GM19463 (cell line): ENCODE data around the gene THAP9.
"Not testable (repeated sequence)": the region's sequence is repeated elsewhere in the genome, so short reads cannot be mapped to it uniquely, and the experiment has no call there.

Experiments
- ATAC-seq: cut with Tn5 transposase; IDR thresholded peaks from one replicate; pipeline ENCODE4 v1.9.1; 2021; ENCODE audit warnings: mild to moderate bottlenecking, moderate library complexity; ENCODE audit not compliant: unreplicated experiment

Gene THAP9, protein sequence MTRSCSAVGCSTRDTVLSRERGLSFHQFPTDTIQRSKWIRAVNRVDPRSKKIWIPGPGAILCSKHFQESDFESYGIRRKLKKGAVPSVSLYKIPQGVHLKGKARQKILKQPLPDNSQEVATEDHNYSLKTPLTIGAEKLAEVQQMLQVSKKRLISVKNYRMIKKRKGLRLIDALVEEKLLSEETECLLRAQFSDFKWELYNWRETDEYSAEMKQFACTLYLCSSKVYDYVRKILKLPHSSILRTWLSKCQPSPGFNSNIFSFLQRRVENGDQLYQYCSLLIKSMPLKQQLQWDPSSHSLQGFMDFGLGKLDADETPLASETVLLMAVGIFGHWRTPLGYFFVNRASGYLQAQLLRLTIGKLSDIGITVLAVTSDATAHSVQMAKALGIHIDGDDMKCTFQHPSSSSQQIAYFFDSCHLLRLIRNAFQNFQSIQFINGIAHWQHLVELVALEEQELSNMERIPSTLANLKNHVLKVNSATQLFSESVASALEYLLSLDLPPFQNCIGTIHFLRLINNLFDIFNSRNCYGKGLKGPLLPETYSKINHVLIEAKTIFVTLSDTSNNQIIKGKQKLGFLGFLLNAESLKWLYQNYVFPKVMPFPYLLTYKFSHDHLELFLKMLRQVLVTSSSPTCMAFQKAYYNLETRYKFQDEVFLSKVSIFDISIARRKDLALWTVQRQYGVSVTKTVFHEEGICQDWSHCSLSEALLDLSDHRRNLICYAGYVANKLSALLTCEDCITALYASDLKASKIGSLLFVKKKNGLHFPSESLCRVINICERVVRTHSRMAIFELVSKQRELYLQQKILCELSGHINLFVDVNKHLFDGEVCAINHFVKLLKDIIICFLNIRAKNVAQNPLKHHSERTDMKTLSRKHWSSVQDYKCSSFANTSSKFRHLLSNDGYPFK

GRCh38 chr4:82900411-82901182 is at the start of gene THAP9:
Gene THAP9 (plus strand): TSS chr4:82900735. CDS start chr4:82900803, 68 bp downstream.
- peak; percentile 84 for ATAC-seq

DNA sequence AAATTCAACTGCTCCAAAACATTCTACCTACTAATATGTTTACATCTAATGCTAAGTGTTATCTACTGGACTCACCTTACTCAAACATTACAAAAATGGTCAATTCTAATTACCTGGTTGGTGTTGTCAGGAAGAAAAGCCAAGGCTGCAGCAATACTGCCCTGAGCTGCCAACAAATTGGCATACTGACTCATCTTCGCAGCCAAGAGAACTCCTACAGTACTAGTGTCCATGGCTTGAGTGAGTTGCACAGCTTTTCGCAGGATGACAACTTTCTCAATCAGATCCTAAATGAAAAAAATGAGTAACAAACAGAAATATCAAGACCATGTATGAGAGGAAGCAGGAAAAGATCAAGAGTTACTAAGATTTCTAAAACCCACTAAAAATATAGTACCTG is 49.2 kb upstream of the THAP9 start:
- ATAC-seq, result no peak

GRCh38 chr4:82851885-82852750 is 48.4 kb upstream of the THAP9 start:
- ATAC-seq, result no peak

DNA sequence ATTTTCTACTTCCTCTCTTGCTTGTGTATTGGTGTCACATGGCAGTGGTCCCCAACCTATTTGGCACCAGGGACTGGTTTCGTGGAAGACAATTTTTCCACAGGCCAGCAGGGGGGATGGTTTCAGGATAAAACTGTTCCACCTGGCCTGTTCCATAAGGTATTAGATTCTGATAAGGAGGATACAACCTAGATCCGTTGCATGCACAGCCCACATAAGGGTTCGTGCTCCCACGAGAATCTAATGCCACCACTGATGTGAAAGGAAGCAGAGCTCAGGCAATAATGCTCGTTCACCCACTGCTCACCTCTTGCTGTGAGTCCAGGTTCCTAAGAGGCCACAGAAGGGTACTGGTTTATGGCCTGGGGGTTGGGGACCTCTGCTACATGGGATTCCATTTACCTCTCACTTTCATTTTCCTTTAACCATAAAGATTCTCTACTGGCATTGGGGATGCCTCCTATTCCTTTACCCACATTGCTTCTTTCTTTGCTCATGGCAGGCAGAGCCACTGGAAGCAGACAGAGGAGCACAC is 47.7 kb upstream of the THAP9 start:
- no peak for ATAC-seq

DNA sequence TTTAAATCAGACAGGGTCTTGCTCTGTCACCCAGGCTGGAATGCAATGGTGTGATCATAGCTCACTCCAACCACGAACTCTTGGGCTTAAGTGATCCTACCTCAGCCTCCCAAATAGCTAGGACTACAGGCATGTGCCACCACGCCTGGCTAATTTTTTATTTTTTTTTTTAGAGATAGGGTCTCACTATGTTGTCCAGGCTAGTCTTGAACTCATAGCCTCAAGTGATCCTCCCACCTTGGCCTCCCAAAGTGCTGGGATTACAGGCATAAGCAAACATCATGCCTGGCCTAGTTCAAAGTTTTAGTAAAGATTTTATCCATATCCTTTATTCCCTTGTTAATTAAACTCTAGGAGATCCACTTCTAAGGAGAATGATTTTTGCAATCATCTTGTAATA is 40.0 kb upstream of the THAP9 start:
- ATAC-seq, result not testable (repeated sequence)

DNA sequence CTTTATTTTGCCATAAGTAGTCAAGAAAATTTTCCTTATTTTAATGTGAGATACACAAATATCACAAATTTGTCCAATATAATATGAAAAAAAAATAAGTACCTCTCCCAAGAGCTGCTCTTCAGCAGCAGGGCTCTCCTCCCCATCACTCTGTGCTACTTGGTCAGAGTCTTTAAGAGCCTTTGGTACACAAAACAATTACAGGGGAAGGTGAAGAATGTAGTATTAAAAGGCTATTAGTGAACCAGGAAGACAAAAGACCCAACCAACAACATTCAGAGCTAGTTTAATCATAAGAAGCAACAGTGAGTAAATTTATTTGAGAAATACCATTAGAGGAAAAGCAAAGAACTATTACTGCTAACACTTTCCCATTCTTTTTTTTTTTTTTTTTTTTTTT is 39.0 kb upstream of the THAP9 start:
- no peak for ATAC-seq

DNA sequence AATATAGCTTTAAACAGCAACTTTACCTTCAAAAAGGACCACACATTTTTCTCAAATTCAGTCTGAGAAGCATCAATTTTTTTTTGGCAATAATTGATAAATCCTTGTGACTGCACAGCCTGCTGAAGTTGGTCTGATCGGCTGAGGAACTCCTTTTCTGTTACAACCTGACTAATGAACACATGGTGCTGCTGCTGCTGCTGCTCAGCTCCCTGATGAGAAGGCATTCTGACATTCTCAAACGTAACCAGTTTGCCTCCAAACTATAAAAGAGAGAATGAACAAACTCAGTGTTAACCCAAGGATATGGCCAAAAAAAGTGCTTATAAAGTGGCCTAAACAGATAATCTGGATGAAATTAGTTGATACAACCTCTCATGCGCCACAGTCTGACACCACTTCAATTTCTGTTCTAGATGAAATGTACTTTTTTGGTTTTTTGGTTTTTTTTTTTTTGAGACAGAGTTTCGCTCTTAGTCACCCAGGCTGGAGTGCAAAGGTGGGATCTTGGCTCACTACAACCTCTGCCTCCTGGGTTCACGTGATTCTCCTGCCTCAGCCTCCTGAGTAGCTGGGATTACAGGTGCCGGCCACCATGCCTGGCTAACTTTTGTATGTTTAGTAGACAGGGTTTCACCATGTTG is 36.1 kb upstream of the THAP9 start:
- ATAC-seq, result no peak

- ATAC-seq, result no peak
These were observed 34.9 kb upstream of the THAP9 start for GRCh38 chr4:82865592-82865991.

GRCh38 chr4:82866033-82866432 is 34.5 kb upstream of the THAP9 start:
- not testable (repeated sequence) for ATAC-seq

- no peak for ATAC-seq
These were observed 33.7 kb upstream of the THAP9 start for GRCh38 chr4:82866706-82867385.

DNA sequence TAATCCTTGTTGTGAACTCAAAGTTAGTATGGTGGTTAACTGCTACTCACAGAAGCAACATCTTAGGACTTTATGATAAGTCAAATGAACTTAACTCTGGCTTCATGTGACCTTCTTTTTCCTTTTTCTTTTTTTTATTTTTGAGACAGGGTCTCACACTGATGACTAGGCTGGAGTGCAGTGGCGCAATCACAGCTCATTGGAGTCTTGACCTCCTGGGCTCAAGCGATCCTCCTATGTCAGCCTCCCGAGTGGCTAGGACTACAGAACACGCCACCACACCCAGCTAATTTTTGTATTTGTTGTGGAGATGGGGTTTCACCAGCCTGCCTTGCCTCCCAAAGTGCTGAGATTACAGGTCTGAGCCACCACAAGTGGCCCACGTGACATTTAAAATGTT is 32.0 kb upstream of the THAP9 start:
- no peak for ATAC-seq

- ATAC-seq, result no peak
These were observed 15.1 kb upstream of the THAP9 start for GRCh38 chr4:82885410-82885809.

GRCh38 chr4:82886147-82886942 is 14.2 kb upstream of the THAP9 start:
- no peak for ATAC-seq

DNA sequence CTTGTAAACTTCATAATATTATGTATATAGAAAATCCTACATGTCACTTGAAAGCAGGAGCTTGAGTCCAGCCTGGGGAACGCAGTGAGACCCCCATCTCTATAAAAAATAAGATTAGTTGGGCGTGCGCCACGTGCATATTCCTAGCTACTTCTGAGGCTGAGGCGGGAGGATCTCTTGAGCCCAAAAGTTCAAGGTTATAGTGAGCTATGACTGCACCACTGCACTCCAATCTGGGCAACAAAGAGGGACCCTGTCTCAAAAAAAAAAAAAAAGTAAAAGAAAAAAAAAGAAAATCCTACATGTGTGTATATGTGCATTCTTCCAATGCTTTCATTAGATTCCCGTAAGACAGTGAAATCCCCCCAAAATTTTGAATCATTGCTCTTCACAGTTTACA is 11.2 kb upstream of the THAP9 start:
- ATAC-seq, result no peak

DNA sequence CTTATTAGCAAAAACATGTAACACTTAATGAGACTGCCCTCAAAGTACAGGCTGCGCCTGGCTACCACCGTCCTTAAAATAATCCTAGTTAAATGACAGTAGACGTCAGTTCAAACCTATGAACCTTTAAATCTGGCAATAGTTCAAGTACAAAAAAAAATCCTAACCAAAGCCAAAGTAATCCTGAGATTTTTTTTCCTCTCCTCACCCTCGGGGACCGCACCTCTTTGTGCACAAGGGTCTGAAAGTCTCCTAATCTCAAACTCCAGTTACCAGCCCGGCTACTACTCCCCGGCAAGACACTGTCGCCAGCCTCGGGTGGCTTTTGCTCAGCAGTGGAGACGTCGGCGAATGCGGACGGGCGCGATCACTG is 10.0 kb upstream of the THAP9 start:
- no peak for ATAC-seq

DNA sequence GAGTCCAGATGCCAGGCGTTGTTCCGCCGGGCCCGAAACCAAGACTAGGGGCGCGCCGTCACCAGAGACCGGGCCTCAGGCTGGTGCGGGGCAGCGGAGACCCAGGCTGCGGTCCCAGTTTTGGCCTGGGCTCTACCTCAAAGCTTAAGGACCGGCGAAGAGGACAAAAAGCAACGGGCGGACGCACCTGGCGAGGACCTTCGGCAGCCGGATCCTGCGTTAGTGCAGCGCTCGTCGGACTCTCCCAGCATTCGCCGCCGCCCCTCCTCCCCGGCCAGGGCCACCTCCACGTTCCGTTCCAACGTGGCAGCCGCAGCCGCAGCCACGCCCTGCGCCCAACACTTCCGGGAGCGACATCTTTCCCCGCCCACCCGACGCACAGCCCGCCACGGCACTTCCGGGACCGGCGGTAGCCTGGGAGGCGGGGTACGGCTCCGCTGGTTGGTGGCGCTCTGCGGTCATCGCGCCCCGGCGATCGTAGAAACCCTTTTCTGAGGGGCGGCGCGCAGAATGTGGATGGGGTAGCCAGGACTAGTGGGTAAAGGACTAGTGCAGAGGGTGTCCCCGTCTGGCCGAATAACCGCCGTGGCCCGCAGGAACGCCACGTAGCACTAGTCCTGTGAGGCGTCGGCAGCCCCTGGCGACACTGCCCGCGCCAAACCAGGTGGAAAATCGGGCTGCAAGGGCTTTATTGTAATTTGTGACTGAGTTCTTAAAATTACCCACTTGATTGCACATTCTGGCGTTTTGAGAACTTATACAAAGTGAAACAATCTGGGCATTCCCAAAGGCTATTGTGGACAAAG is 9.4 kb upstream of the THAP9 start, which contains the start of gene SEC31A:
SEC31A (minus strand) TSS at position 253 of the 806 bp plus-strand sequence. CDS start 9,217 bp downstream, outside the sequence.
- ATAC-seq, result peak; percentile 91
